Common myeloid progenitor, CD34-positive (primary cell): ENCODE results near the gene PTPRA.

Experiments used
- CTCF ChIA-PET: fragments of 350-600 bp; sonication (Branson Sonifier 250); formaldehyde crosslinking; loops from one replicate; lab custom pipeline; 2021; ENCODE audit warnings: antibody characterized with exemption; lab: Charles Lee
- POLR2A ChIA-PET: fragments of 350-600 bp; sonication (Branson Sonifier 250); formaldehyde crosslinking; loops from one replicate; lab custom pipeline; 2021; ENCODE audit warnings: antibody characterized with exemption; lab: Charles Lee
- DNase-seq, 3 donors: peaks; one replicate each; pipeline versions ENCODE4 v3.0.0 to v3.0.0-alpha.2; 2013
- H3K27ac ChIP-seq, 2 experiments: 1 replicate in 1 of 2; 2 replicates in 1 of 2; pipeline ENCODE4 v1.7.0; 2013; ENCODE audit warnings: inconsistent platforms in 2 of 2, low read length in 2 of 2, mild to moderate bottlenecking in 2 of 2, low read depth in 1 of 2, moderate library complexity in 1 of 2; ENCODE audit not compliant: severe bottlenecking in 2 of 2, insufficient read depth in 1 of 2, poor library complexity in 1 of 2
- H3K27me3 ChIP-seq, 5 experiments: replicated peaks in 2 of 5; 1 replicate in 3 of 5; 2 replicates in 2 of 5; pipeline versions ENCODE4 v1.6.1 to v1.7.0; 2013; ENCODE audit warnings: low read length in 4 of 5, mild to moderate bottlenecking in 2 of 5, moderate library complexity in 2 of 5, inconsistent platforms in 1 of 5; ENCODE audit not compliant: insufficient read depth in 5 of 5, control insufficient read depth in 4 of 5
- H3K36me3 ChIP-seq, 4 experiments: 1 replicate in 2 of 4; 2 replicates in 2 of 4; pipeline versions ENCODE4 v1.6.1 to v1.7.0; 2013; ENCODE audit warnings: low read length in 3 of 4, control low read depth in 1 of 4, mild to moderate bottlenecking in 1 of 4; ENCODE audit not compliant: control insufficient read depth in 4 of 4, insufficient read depth in 4 of 4
- H3K4me1 ChIP-seq, 4 experiments: 1 replicate in 3 of 4; 2 replicates in 1 of 4; pipeline versions ENCODE4 v1.6.1 to v1.7.1; 2013; ENCODE audit warnings: low read length in 3 of 4, mild to moderate bottlenecking in 3 of 4, control low read depth in 1 of 4, inconsistent platforms in 1 of 4, moderate library complexity in 1 of 4; ENCODE audit not compliant: control insufficient read depth in 4 of 4, insufficient read depth in 4 of 4; ENCODE audit errors: control extremely low read depth in 1 of 4
- H3K4me3 ChIP-seq, 7 experiments: 1 replicate in 4 of 7; 2 replicates in 3 of 7; pipeline versions ENCODE4 v1.5.1 to v1.7.0; 2013; ENCODE audit warnings: mild to moderate bottlenecking in 7 of 7, low read length in 6 of 7, moderate library complexity in 6 of 7, inconsistent platforms in 2 of 7, low read depth in 2 of 7, control low read depth in 1 of 7; ENCODE audit not compliant: insufficient read depth in 4 of 7, control insufficient read depth in 1 of 7; ENCODE audit errors: extremely low read depth in 1 of 7
- H3K9me3 ChIP-seq, 5 experiments: 1 replicate in 4 of 5; 2 replicates in 1 of 5; pipeline versions ENCODE4 v1.6.1 to v1.7.1; 2013; ENCODE audit warnings: low read length in 4 of 5, mild to moderate bottlenecking in 2 of 5, inconsistent platforms in 1 of 5, low read depth in 1 of 5, moderate library complexity in 1 of 5; ENCODE audit not compliant: control insufficient read depth in 4 of 5, insufficient read depth in 2 of 5; ENCODE audit errors: control extremely low read depth in 1 of 5
- WGBS: methylation state at CpG from one replicate; pipeline ENCODE4 v1.1.5; 2013; ENCODE audit not compliant: insufficient coverage; 5-methylcytosine and 5-hydroxymethylcytosine counted together

Gene PTPRA

DNA sequence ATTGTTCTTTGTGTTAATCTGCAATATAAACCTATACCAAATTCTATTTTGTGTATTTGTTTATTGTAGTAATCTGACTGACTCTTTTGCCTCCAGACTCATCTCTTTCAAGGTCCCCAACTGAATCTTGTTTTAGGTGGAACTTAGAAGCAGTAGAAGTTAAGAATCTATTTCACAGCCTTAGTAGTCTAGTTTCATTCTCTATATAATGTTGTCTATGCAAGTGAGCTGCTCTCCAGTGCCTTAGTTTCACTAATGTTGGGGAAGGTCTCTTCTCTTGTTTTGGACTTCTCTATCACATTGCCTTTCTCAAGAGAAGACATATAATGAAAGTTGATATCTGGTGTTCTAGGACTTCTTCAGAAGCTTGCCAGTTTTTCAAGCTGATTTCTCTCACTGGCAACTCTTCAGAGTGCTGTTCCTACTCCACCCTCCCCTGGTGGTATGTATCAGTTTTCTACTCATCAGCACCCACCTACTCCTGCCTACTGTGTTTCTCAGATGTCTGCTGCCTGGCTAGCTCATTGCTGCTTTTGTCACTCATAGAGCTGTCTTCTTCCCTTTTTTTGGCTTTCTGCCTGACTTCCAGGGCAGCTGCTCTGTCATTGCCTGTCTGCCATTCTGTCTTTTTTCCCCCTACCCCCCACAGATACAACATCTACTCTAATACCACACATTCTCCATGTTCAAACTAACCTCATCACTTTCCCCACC is 82.1 kb downstream of the PTPRA start:
- Histone ChIP-seq H3K27me3 (no peaks in the 10 kb centered on the region), H3K4me1 (peaks cover 0 to 16% (median 0%) of the 10 kb centered on the region in 4 experiments), H3K27ac (no peak overlapping the region), H3K36me3 (peaks cover 8 to 21% (median 15%) of the 10 kb centered on the region in 4 experiments), H3K9me3 (no peaks in the 10 kb centered on the region), H3K4me3 (no peak overlapping the region)
- CTCF ChIA-PET = interaction anchor here (1.7 kb wide), 1 partner anchor 13 kb away, joined by 5 read pairs; no protein-coding TSS in a partner anchor
- DNase-seq = peak in 2 of 3 donors; percentile 29 to 38
- POLR2A ChIA-PET = interaction anchor here (0.5 kb wide), 1 partner anchor 139 kb away, joined by 5 read pairs; no protein-coding TSS in a partner anchor

DNA sequence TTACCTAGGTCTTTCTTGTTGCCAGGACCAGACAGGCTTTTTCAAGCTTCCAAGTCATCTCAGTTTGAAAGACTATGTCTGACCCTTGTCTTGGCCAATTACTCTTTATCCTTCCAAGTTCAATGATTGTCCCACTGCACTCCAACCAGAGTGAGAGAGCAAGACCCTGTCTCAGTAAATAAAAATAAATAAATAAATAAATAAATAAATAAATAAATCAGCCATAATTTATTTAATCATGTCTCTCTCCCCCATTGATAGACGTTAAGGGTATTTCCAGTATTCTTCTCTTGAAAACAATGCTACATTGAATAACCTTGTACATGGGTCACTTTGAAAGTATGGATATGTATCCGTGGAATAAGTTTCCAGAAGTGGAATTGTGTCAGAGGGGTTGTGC is 83.2 kb downstream of the PTPRA start:
- Histone ChIP-seq H3K4me3 (no peak overlapping the region), H3K36me3 (peaks cover 6 to 19% (median 13%) of the 10 kb centered on the region in 4 experiments), H3K9me3 (no peaks in the 10 kb centered on the region), H3K27ac (no peak overlapping the region), H3K27me3 (no peaks in the 10 kb centered on the region), H3K4me1 (peaks cover 0 to 16% (median 0%) of the 10 kb centered on the region in 4 experiments)
- POLR2A ChIA-PET = no interaction called here
- DNase-seq = no peak
- WGBS = no CpG with 5 or more reads among the region's 2 CpGs
- CTCF ChIA-PET = no interaction called here

DNA sequence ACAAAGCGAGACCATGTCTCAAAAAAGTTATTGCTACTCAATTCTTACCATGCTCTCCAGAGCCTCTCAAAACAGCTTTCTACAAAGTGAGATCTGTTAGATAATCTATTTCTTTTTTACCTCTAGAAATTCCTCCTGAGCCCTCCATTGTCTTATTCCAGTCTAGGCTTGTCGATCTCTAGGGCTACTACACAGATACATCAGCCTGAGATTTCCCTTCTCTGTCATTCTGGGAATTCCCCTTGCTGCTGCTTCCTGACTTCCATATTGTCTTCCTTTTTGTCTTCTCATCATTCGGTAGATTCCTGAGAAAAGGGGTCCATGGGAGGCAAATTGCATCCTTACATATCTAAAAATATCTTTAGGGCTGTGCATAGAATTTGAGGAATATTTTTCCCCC is 94.6 kb downstream of the PTPRA start:
- Histone ChIP-seq H3K9me3 (peaks cover 0 to 1% (median 0%) of the 10 kb centered on the region in 5 experiments), H3K36me3 (peaks cover 20 to 39% (median 27%) of the 10 kb centered on the region in 4 experiments), H3K27ac (no peak overlapping the region), H3K4me3 (no peak overlapping the region), H3K27me3 (no peaks in the 10 kb centered on the region), H3K4me1 (no peaks in the 10 kb centered on the region)
- no peak for DNase-seq
- WGBS = 100% methylated on average over 1 of the region's 3 CpGs
- ChIA-PET CTCF (interaction anchor here (1.4 kb wide), 1 partner anchor 68 kb away, joined by 3 read pairs; no protein-coding TSS in a partner anchor), POLR2A (no interaction called here)

DNA sequence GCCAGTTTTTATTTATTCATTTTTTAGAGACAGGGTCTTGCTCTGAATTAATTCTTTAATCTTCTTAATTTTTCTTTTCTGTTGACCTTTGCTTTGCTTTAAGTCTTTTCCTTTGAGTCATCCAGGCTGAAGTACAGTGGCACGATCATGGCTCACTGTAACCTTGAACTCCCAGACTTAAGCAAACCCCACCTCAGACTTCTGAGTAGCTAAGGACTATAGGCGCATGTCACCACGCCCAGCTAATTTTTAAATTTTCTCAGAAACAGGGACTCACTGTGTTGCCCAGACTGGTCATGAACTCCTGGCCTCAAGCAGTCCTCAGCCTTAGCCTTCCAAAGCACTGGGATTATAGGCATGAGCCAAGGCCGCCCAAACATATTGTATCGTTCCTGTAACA is 98.8 kb downstream of the PTPRA start:
- CTCF ChIA-PET = interaction anchor here (2.0 kb wide), 1 partner anchor 29 kb away, joined by 5 read pairs; no protein-coding TSS in a partner anchor
- 100% methylated on average over 3 of the region's 5 CpGs for whole genome bisulfite sequencing
- POLR2A ChIA-PET = no interaction called here
- Histone ChIP-seq H3K27me3 (no peaks in the 10 kb centered on the region), H3K27ac (no peak overlapping the region), H3K36me3 (peaks cover 4 to 13% (median 11%) of the 10 kb centered on the region in 4 experiments), H3K4me1 (no peaks in the 10 kb centered on the region), H3K9me3 (peaks cover 0 to 1% (median 0%) of the 10 kb centered on the region in 5 experiments), H3K4me3 (no peak overlapping the region)
- no peak for DNase-seq

DNA sequence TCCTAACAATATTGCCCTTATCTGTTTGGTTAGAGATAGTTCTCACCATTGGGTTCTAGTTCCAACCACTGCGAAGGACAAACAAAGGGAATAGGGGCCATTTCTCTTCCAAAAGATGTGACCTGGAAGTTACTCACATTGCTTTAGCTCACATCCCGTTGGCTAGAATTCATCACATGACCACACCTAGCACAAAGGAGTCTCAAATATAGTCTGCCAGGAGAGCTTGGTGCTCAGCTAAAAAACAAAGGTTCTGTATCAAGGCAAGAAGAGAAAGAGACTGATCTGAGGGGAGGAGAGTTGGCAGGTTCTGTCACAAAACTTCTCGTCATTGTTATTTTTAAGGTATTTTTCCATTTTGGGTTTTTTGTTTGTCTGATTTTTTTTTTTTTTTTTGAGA is 100.3 kb downstream of the PTPRA start:
- no peak for DNase-seq
- WGBS = 100% methylated on average over 1 of the region's 3 CpGs
- Histone ChIP-seq H3K4me1 (no peaks in the 10 kb centered on the region), H3K4me3 (no peak overlapping the region), H3K9me3 (no peaks in the 10 kb centered on the region), H3K27ac (no peak overlapping the region), H3K27me3 (no peaks in the 10 kb centered on the region), H3K36me3 (peaks cover 3 to 10% (median 5%) of the 10 kb centered on the region in 4 experiments)
- ChIA-PET CTCF (interaction anchor here (1.3 to 2.0 kb wide), 2 partner anchors 10 to 27 kb away, joined by 4 to 5 read pairs; no protein-coding TSS in a partner anchor), POLR2A (interaction anchor here (0.6 kb wide), 1 partner anchor 119 kb away, joined by 4 read pairs; no protein-coding TSS in a partner anchor)

DNA sequence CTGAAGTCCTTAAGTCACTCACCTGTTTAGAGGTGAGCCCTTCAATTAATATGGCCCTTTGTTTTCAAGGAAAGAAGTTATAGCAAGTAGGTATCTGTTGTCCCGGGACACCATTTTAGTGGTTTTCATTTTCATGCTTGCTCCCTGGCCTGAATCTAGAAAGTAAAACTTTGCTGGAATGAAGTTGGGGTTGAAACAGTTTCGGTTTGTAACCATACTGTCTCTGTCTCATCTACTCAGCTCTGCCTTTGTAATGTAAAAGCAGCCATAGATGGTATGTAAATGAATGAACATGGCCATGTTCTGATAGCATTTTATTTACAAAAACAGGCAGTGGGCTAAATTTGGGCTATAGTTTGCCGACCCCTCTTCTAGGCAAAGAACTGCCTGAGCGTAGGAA is 105.2 kb downstream of the PTPRA start:
- POLR2A ChIA-PET = no interaction called here

DNA sequence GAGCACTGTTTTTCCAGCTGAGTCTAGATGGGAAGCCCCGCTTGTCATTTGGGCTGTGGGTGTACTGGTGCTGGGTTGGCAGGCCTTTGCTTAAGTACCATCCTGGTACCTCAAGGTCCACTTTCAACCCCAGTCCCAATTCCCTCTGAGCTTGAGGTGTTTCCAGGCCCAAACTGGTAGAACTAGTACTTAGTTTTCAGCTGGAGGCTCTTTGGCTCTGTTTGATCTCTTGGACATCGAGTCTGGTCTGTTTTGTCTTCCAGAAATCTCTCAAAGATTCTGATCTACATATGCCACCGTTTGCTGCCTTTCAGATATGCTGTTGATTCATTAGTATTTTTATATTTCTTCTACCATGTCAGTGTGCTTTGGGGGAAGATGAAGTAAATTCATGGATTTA is 108.4 kb downstream of the PTPRA start:
- ChIA-PET CTCF (interaction anchor here (0.6 to 1.5 kb wide), 4 partner anchors 19 to 80 kb away, joined by 3 to 4 read pairs (median 3); no protein-coding TSS in a partner anchor), POLR2A (no interaction called here)
- WGBS = 100% methylated on average over 2 of the region's 3 CpGs
- Histone ChIP-seq H3K4me3 (no peak overlapping the region), H3K36me3 (peaks cover 4 to 16% (median 9%) of the 10 kb centered on the region in 4 experiments), H3K4me1 (no peaks in the 10 kb centered on the region), H3K27me3 (no peaks in the 10 kb centered on the region), H3K27ac (no peak overlapping the region), H3K9me3 (no peaks in the 10 kb centered on the region)
- no peak for DNase-seq

More for the DNA sequence above, 105.2 kb downstream of the PTPRA start:
- no peaks in the 10 kb centered on the region for H3K4me1 ChIP-seq
- 70% methylated on average over 2 of the region's 4 CpGs for WGBS
- H3K9me3 ChIP-seq = no peaks in the 10 kb centered on the region
- no peak overlapping the region for H3K4me3 ChIP-seq
- H3K27me3 ChIP-seq = no peaks in the 10 kb centered on the region
- peaks cover 1 to 8% (median 4%) of the 10 kb centered on the region in 4 experiments for H3K36me3 ChIP-seq
- no peak for DNase-seq
- CTCF ChIA-PET = interaction anchor here (1.4 kb wide), 1 partner anchor 66 kb away, joined by 3 read pairs; no protein-coding TSS in a partner anchor
- H3K27ac ChIP-seq = no peak overlapping the region
